GM12878 (cell line): Measurements from ENCODE around the gene RPAP3. TPM values are rescaled to one million over a fixed set of nuclear protein-coding genes. Genes with fewer than 3 reads are reported as not detected.

Source experiments
- ATAC-seq: fragments of 200-7000 bp; cut with Tn5 transposase; 3 replicates; pipeline ENCODE4 v1.9.1; 2020; ENCODE audit warnings: mild to moderate bottlenecking, moderate library complexity
- BruUV-seq: library from RNA; stranded (reverse); fragments of 400-500 nt; replicated peaks from 2 replicates; lab custom pipeline; 2021; lab: Mats Ljungman, UMichigan
- CTCF ChIA-PET: fragments of 300-600 bp; sonication (Branson Sonifier 250); formaldehyde crosslinking; extraction: SDS; loops from one replicate; lab custom pipeline; 2021; ENCODE audit warnings: inconsistent platforms; lab: Yijun Ruan, JAX
- POLR2A ChIA-PET: fragments of 350-600 bp; formaldehyde crosslinking; extraction: SDS; loops from one replicate; lab custom pipeline; 2021; ENCODE audit warnings: inconsistent platforms; lab: Charles Lee
- RAD21 ChIA-PET: fragments of 300-600 bp; sonication (Branson Sonifier 250); formaldehyde crosslinking; loops from one replicate; lab custom pipeline; 2023; ENCODE audit warnings: antibody characterized with exemption; ENCODE audit not compliant: unreplicated experiment; lab: Charles Lee
- SMC1A ChIA-PET: fragments of 300-600 bp; sonication (Branson Sonifier 250); formaldehyde crosslinking; loops from one replicate; lab custom pipeline; 2023; ENCODE audit not compliant: unreplicated experiment, uncharacterized antibody; lab: Charles Lee
- DNase-seq: peaks from one replicate; pipeline ENCODE4 v3.0.0-alpha.2; 2011; ENCODE audit warnings: low read depth, low spot score
- FAIRE-seq: peaks from 3 replicates; lab custom pipeline; 2011; peaks lifted over from hg19 to GRCh38; lab: Jason Lieb, UNC
- H2AFZ ChIP-seq: 2 replicates; pipeline ENCODE4 v1.6.0; 2011; ENCODE audit warnings: low read depth, low read length, control low read depth; ENCODE audit not compliant: control insufficient read depth
- H3K27ac ChIP-seq: 2 replicates; pipeline ENCODE4 v1.5.1; 2011; ENCODE audit warnings: control low read depth; ENCODE audit not compliant: control insufficient read depth, insufficient read depth
- H3K27me3 ChIP-seq, 2 experiments: replicated peaks in 1 of 2; 2 replicates each; pipeline versions ENCODE4 v1.6.0 to v1.6.1; 2011; ENCODE audit warnings: low read length in 1 of 2; ENCODE audit not compliant: control insufficient read depth in 2 of 2, insufficient read depth in 2 of 2
- H3K36me3 ChIP-seq, 2 experiments: 2 replicates each; pipeline ENCODE4 v1.5.1; 2011; ENCODE audit warnings: low read length in 1 of 2; ENCODE audit not compliant: control insufficient read depth in 2 of 2, insufficient read depth in 2 of 2
- H3K4me1 ChIP-seq: 2 replicates; pipeline ENCODE4 v1.6.1; 2011; ENCODE audit warnings: mild to moderate bottlenecking, low read length, moderate library complexity, mixed read lengths; ENCODE audit not compliant: control insufficient read depth, insufficient read depth
- H3K4me2 ChIP-seq: 2 replicates; pipeline ENCODE4 v1.6.0; 2011; ENCODE audit warnings: control low read depth; ENCODE audit not compliant: control insufficient read depth, insufficient read depth
- H3K4me3 ChIP-seq: fragments of 200-600 bp; sonication (generic); 2 replicates; pipeline ENCODE4 v1.5.1; 2016
- H3K79me2 ChIP-seq: 2 replicates; pipeline ENCODE4 v1.6.0; 2011; ENCODE audit warnings: low read length; ENCODE audit not compliant: control insufficient read depth, insufficient read depth
- H3K9ac ChIP-seq: 2 replicates; pipeline ENCODE4 v1.8.0; 2011; ENCODE audit warnings: low read length, control low read depth, mixed read lengths; ENCODE audit not compliant: control insufficient read depth, insufficient read depth
- H3K9me3 ChIP-seq: replicated peaks from 3 replicates; pipeline ENCODE4 v1.5.1; 2011; ENCODE audit warnings: mild to moderate bottlenecking, low read length; ENCODE audit not compliant: control insufficient read depth, insufficient read depth
- H4K20me1 ChIP-seq: 2 replicates; pipeline ENCODE4 v1.6.0; 2011; ENCODE audit not compliant: control insufficient read depth, insufficient read depth
- CTCF ChIP-seq, 3 experiments: IDR thresholded peaks in 2 of 3; conservative IDR thresholded peaks in 1 of 3; 2 replicates each; pipeline ENCODE4 v1.5.1; 2011; ENCODE audit warnings: low read depth in 3 of 3, low read length in 3 of 3, mild to moderate bottlenecking in 3 of 3, control low read depth in 2 of 3, moderate library complexity in 2 of 3, inconsistent platforms in 1 of 3, mixed read lengths in 1 of 3; ENCODE audit not compliant: control insufficient read depth in 2 of 3, insufficient read depth in 1 of 3; ENCODE audit errors: extremely low read depth in 1 of 3
- EP300 ChIP-seq, 2 experiments: fragments of 150-350 bp in 1 of 2; IDR thresholded peaks; 2 replicates each; pipeline ENCODE4 v1.6.1; 2011 to 2012; ENCODE audit warnings: low read depth in 2 of 2, low read length in 2 of 2, borderline replicate concordance in 1 of 2, improper control_type of control experiment in 1 of 2, inconsistent platforms in 1 of 2; ENCODE audit not compliant: control insufficient read depth in 1 of 2
- NFXL1 ChIP-seq: fragments of 450-650 bp; IDR thresholded peaks from 2 replicates; pipeline ENCODE4 v1.6.1; 2017; ENCODE audit warnings: antibody characterized with exemption, mild to moderate bottlenecking, borderline replicate concordance
- PAX5 ChIP-seq: IDR thresholded peaks from 2 replicates; pipeline ENCODE4 v1.6.1; 2011; ENCODE audit warnings: low read depth, low read length, borderline replicate concordance
- WGBS: methylation state at CpG from one replicate; pipeline ENCODE4 v1.1.6; 2016; ENCODE audit warnings: low lambda C conversion rate; ENCODE audit not compliant: insufficient replicate concordance, insufficient coverage; ENCODE audit errors: missing lambda C conversion rate; 5-methylcytosine and 5-hydroxymethylcytosine counted together
- in situ Hi-C: fragments of 300-500 bp; cut with MboI; formaldehyde crosslinking; loops from 9 replicates; pipeline ENCODE4 v1.14.3; 2018; ENCODE audit warnings: mixed read lengths
- intact Hi-C: fragments of 100-400 bp; cut with micrococcal nuclease; formaldehyde crosslinking; loops from one replicate; pipeline ENCODE4 v1.14.2; 2022; ENCODE audit not compliant: unreplicated experiment
- polyA plus RNA-seq, 11 experiments: library from polyadenylated mRNA; depleted of rRNA in 4 of 11; unstranded in 6 of 11; stranded (reverse) in 5 of 11; fragments of >200 nt; fragmentation: Nextera tagmentation in 4 of 11; fragmentation: Illumina TruSeq in 1 of 11; extraction: Ambion mirVana in 4 of 11; extraction: Trizol in 1 of 11; gene quantifications; 1 replicate in 1 of 11; 2 replicates in 10 of 11; pipeline versions ENCODE4 v1.2.1 to v1.2.3, GENCODE V29; 2011 to 2016; ENCODE audit warnings: inconsistent platforms in 2 of 11, missing spikeins in 2 of 11, low read depth in 1 of 11
- total RNA-seq, 4 experiments: library from RNA; depleted of rRNA in 3 of 4; stranded (reverse); fragments of >200 nt in 3 of 4; fragmentation: Illumina TruSeq in 1 of 4; extraction: Trizol in 1 of 4; gene quantifications; 2 replicates each; pipeline versions ENCODE4 v1.2.1 to v1.2.3, GENCODE V29; 2013 to 2021
- TF ChIP-seq, protein P1 (sequence below): IDR thresholded peaks from 2 replicates; pipeline ENCODE4 v1.6.1; 2012; ENCODE audit warnings: mild to moderate bottlenecking, low read depth, low read length

Gene RPAP3
- total and polyA plus RNA-seq, 10 of the 15 experiments (the other 5 are each of a cell fraction or from before 2014, with no cell fraction given), result 14.1 to 50.6 (median 28.4) TPM

DNA sequence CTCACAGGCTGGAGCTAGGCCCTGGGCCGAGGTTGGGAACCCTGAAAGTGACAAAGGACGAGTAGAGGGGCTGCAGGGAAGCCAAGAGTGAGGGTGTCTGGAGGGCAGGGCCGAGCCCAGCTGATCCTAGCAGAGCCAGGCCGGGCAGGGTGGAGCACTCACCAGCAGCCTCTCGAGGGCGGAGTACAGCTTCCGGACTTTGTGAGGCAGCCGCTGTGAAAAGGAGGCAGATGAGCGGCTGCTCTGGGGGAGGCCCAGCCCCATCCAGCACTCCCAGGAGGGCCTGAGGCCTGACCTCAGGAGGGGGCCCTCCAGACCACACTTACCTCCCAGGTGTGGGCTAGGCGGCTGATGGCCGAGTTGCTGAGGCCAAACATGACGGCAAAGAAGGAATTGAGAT lies 34.1 kb upstream of the RPAP3 start (continued):
- 0 out of 4 replicates have a peak, but pooled peaks of 1 of the 2 experiments have one; percentile 30 for TF ChIP-seq EP300 (IDR thresholded peaks at IDR 0.05; ENCODE audit: borderline replicate concordance in 1 of 2, control insufficient read depth in 1 of 2, low read depth in 2 of 2, low read length in 2 of 2)
- TF ChIP-seq NFXL1, result 0 out of 2 replicates have a peak, but pooled peaks have one; percentile 36
- peak; percentile 41; the same call in 1 of the 2 replicates for TF ChIP-seq PAX5
- TF ChIP-seq CTCF (IDR thresholded peaks at IDR 0.05 in 2 of 3, conservative IDR thresholded peaks at IDR 0.05 in 1 of 3; ENCODE audit: control insufficient read depth in 2 of 3, extremely low read depth in 1 of 3, insufficient read depth in 1 of 3, low read depth in 3 of 3, low read length in 3 of 3), result no peak

- Histone ChIP-seq H3K27ac (no peak overlapping the region), H3K27me3 (no peaks in the 10 kb centered on the region), H4K20me1 (no peaks in the 10 kb centered on the region), H3K36me3 (no peaks in the 10 kb centered on the region)
- in situ Hi-C loops, result no loop called here
- no peak for DNase-seq
- intact Hi-C loops, result no loop called here
- SMC1A ChIA-PET, result interaction anchor here (2.0 to 10.3 kb wide), 6 partner anchors 14 to 41 kb away, joined by 8 to 277 read pairs (median 134); partner anchors contain the start of genes ENDOU, RAPGEF3 and SLC48A1
- TF ChIP-seq, protein P1, sequence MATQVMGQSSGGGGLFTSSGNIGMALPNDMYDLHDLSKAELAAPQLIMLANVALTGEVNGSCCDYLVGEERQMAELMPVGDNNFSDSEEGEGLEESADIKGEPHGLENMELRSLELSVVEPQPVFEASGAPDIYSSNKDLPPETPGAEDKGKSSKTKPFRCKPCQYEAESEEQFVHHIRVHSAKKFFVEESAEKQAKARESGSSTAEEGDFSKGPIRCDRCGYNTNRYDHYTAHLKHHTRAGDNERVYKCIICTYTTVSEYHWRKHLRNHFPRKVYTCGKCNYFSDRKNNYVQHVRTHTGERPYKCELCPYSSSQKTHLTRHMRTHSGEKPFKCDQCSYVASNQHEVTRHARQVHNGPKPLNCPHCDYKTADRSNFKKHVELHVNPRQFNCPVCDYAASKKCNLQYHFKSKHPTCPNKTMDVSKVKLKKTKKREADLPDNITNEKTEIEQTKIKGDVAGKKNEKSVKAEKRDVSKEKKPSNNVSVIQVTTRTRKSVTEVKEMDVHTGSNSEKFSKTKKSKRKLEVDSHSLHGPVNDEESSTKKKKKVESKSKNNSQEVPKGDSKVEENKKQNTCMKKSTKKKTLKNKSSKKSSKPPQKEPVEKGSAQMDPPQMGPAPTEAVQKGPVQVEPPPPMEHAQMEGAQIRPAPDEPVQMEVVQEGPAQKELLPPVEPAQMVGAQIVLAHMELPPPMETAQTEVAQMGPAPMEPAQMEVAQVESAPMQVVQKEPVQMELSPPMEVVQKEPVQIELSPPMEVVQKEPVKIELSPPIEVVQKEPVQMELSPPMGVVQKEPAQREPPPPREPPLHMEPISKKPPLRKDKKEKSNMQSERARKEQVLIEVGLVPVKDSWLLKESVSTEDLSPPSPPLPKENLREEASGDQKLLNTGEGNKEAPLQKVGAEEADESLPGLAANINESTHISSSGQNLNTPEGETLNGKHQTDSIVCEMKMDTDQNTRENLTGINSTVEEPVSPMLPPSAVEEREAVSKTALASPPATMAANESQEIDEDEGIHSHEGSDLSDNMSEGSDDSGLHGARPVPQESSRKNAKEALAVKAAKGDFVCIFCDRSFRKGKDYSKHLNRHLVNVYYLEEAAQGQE, result no peak
- TF ChIP-seq, all 136 proteins: peak for 0
- ChIA-PET RAD21 (interaction anchor here (1.8 to 7.8 kb wide), 7 partner anchors 19 to 101 kb away, joined by 5 to 327 read pairs (median 101); partner anchors contain the start of genes RAPGEF3 and RPAP3), POLR2A (interaction anchor here (1.1 to 5.5 kb wide), 3 partner anchors 21 to 29 kb away, joined by 3 to 40 read pairs (median 4); no protein-coding TSS in a partner anchor), CTCF (interaction anchor here (1.4 to 10.4 kb wide), 9 partner anchors 15 to 98 kb away, joined by 5 to 814 read pairs (median 102); partner anchors contain the start of genes ENDOU, RAPGEF3, RPAP3 and SLC48A1)
- H3K4me3 ChIP-seq, result no peak overlapping the region
- no peak overlapping the region for H3K4me2 ChIP-seq
- no peaks in the 10 kb centered on the region for H3K79me2 ChIP-seq
- H3K4me1 ChIP-seq, result peaks cover 25% of the 10 kb centered on the region
- H2AFZ ChIP-seq, result no peak overlapping the region
- 77% methylated on average over 3 of the region's 3 CpGs for WGBS
- no peaks in the 10 kb centered on the region for H3K9me3 ChIP-seq
- no peak for ATAC-seq
- no peak overlapping the region for H3K9ac ChIP-seq
- BruUV-seq, result no TSS peak
- no peak for FAIRE-seq
Measured at GRCh38 chr12:47739297-47739696, 33.5 kb upstream of the RPAP3 start.
